Ovary (tissue), 9 donors: Measurements from ENCODE around the gene TBC1D8. TPM values are rescaled to one million over a fixed set of nuclear protein-coding genes. Genes with fewer than 3 reads are reported as not detected.
A peak's percentile ranks its signal among the peaks of the same experiment; 100 is the strongest.

ENCODE experiments used
- DNase-seq, 5 donors: peaks; one replicate each; pipeline ENCODE4 v3.0.0-alpha.2; 2019 to 2020
- H3K27ac ChIP-seq, 2 donors: fragments of 200-600 bp; one replicate each; pipeline versions ENCODE4 v1.5.1 to v1.8.0; 2019 to 2022
- H3K27me3 ChIP-seq: fragments of 200-600 bp; one replicate; pipeline ENCODE4 v1.8.0; 2022
- H3K36me3 ChIP-seq: fragments of 200-600 bp; sonication (generic); one replicate; pipeline ENCODE4 v1.5.1; 2019
- H3K4me1 ChIP-seq: one replicate; pipeline ENCODE4 v1.8.1; 2013; ENCODE audit warnings: mild to moderate bottlenecking, moderate library complexity; ENCODE audit not compliant: insufficient read depth
- H3K4me3 ChIP-seq: fragments of 200-600 bp; sonication (generic); one replicate; pipeline ENCODE4 v1.5.1; 2017
- H3K9me3 ChIP-seq, 2 donors: fragments of 200-600 bp in 1 of 2; sonication (generic) in 1 of 2; one replicate each; pipeline versions ENCODE4 v1.5.1 to v1.8.1; 2013 to 2019; ENCODE audit warnings: mild to moderate bottlenecking in 1 of 2, moderate library complexity in 1 of 2
- CTCF ChIP-seq, 3 donors: fragments of 450-650 bp in 2 of 3; fragments of 200-600 bp in 1 of 3; IDR thresholded peaks; one replicate each; pipeline versions ENCODE4 v1.5.1 to v1.8.0; 2016 to 2022; ENCODE audit warnings: antibody characterized with exemption in 3 of 3, mild to moderate bottlenecking in 1 of 3
- EP300 ChIP-seq: sonication (generic); formaldehyde crosslinking; IDR thresholded peaks from one replicate; pipeline ENCODE4 v1.6.1; 2017; ENCODE audit warnings: antibody characterized with exemption
- POLR2A ChIP-seq: fragments of 450-650 bp; IDR thresholded peaks from one replicate; pipeline ENCODE4 v1.6.1; 2017; ENCODE audit warnings: antibody characterized with exemption, mild to moderate bottlenecking, moderate library complexity
- WGBS, 3 donors: extraction: QIAGEN DNeasy Blood & Tissue Kit in 1 of 3; methylation state at CpG; one replicate each; pipeline versions ENCODE4 v1.1.5 to v1.1.7; 2013 to 2017; 5-methylcytosine and 5-hydroxymethylcytosine counted together
- intact Hi-C, 4 donors: fragments of 100-400 bp; cut with DNase I; formaldehyde crosslinking; loops; one replicate each; pipeline versions ENCODE4 v1.11.0 to v1.15.1; 2022 to 2023
- polyA plus RNA-seq, 2 donors: library from polyadenylated mRNA; stranded (reverse); fragments of 200-250 nt in 1 of 2; fragments of 350-450 nt in 1 of 2; fragmentation: Illumina TruSeq in 1 of 2; extraction: RNeasy Lipid Tissue Mini Kit (QIAGEN cat#74804) in 1 of 2; gene quantifications; one replicate each; pipeline ENCODE4 v1.2.3, GENCODE V29; 2013 to 2014
- total RNA-seq, 7 donors: library from RNA; depleted of rRNA in 2 of 7; stranded (reverse); fragments of >200 nt in 2 of 7; fragmentation: NEBNext Ultra II Directional in 3 of 7; extraction: Animal tissue kit (Norgen Biotek cat#: 25700) in 3 of 7; gene quantifications; one replicate each; pipeline versions ENCODE4 v1.1.0 to v1.2.4, GENCODE V29; 2016 to 2023
- donor health status: DM: no; HTN: no; CAD: no; lungs with moderate emphysema.
- donor health status: DM: no; HTN: no; CAD: no.
- donor health status: Bipolar disorder and iron deficiency.
- donor health status: DM: yes; HTN: yes; CAD: no.
- donor health status: DM: no; HTN: no; CAD: no.
- donor health status: DM: yes; HTN: yes; CAD: no.

Gene TBC1D8
- total and polyA plus RNA-seq, 9 donors = 10.8 to 44.6 (median 15.6) TPM

- DNase-seq = peak; percentile 25 to 61 (median 50)
- TF ChIP-seq CTCF (IDR thresholded peaks at IDR 0.05) = no peak
- no peak for TF ChIP-seq POLR2A
- TF ChIP-seq EP300 = no peak
- Histone ChIP-seq H3K4me3 (no peak overlapping the region), H3K36me3 (no peaks in the 10 kb centered on the region), H3K27ac (no peak overlapping the region), H3K27me3 (no peaks in the 10 kb centered on the region), H3K4me1 (peaks cover 2% of the 10 kb centered on the region), H3K9me3 (no peaks in the 10 kb centered on the region)
- 4 to 18% (median 15%) methylated on average over 6 of the region's 6 CpGs for WGBS, 3 donors
- intact Hi-C loops = no loop called here
Measured at GRCh38 chr2:101047774-101048173, 103.4 kb downstream of the TBC1D8 start.

- no peaks in the 10 kb centered on the region for H3K9me3 ChIP-seq
- no peak for TF ChIP-seq CTCF (IDR thresholded peaks at IDR 0.05)
- TF ChIP-seq EP300 = no peak
- no peak for TF ChIP-seq POLR2A
- H3K4me1 ChIP-seq = peaks cover 2% of the 10 kb centered on the region
- intact Hi-C loops = no loop called here
- DNase-seq = no peak
- no peak overlapping the region for H3K27ac ChIP-seq
- no peaks in the 10 kb centered on the region for H3K27me3 ChIP-seq
- 72 to 81% (median 75%) methylated on average over 12 of the region's 12 CpGs for WGBS, 3 donors
- no peaks in the 10 kb centered on the region for H3K36me3 ChIP-seq
- H3K4me3 ChIP-seq = no peak overlapping the region
Measured at GRCh38 chr2:101047075-101047766, 104.0 kb downstream of the TBC1D8 start.

- 96 to 97% (median 96%) methylated on average over 10 of the region's 10 CpGs for WGBS, 3 donors
- DNase-seq = no peak
- no peaks in the 10 kb centered on the region for H3K9me3 ChIP-seq
Measured at GRCh38 chr2:101045330-101045729, 105.9 kb downstream of the TBC1D8 start.

GRCh38 chr2:101041413-101041812 is 109.8 kb downstream of the TBC1D8 start:
- TF ChIP-seq CTCF (IDR thresholded peaks at IDR 0.05) (no peak), POLR2A (no peak), EP300 (no peak)
- H3K4me1 ChIP-seq = no peaks in the 10 kb centered on the region
- H3K4me3 ChIP-seq = no peak overlapping the region
- DNase-seq = no peak
- 87 to 93% (median 90%) methylated on average over 4 of the region's 4 CpGs for WGBS, 3 donors
- no peaks in the 10 kb centered on the region for H3K9me3 ChIP-seq
- no peak overlapping the region for H3K27ac ChIP-seq
- intact Hi-C loops = no loop called here
- no peaks in the 10 kb centered on the region for H3K27me3 ChIP-seq
- H3K36me3 ChIP-seq = no peaks in the 10 kb centered on the region

More at GRCh38 chr2:101045330-101045729, 105.9 kb downstream of the TBC1D8 start:
- Histone ChIP-seq H3K4me3 (no peak overlapping the region), H3K27me3 (no peaks in the 10 kb centered on the region), H3K36me3 (no peaks in the 10 kb centered on the region), H3K4me1 (peaks cover 2% of the 10 kb centered on the region), H3K27ac (no peak overlapping the region)
- TF ChIP-seq EP300 (no peak), POLR2A (no peak), CTCF (IDR thresholded peaks at IDR 0.05) (no peak)
- intact Hi-C loops = no loop called here
